Measurements from ENCODE around the gene PON2. TPM values are rescaled to one million over a fixed set of nuclear protein-coding genes. Genes with fewer than 3 reads are reported as not detected.
"Not testable (repeated sequence)": the region's sequence is repeated elsewhere in the genome, so short reads cannot be mapped to it uniquely, and the experiment has no call there.

Gene PON2
- total and polyA plus RNA-seq, 2 donors (not counting 1 experiment from before 2014, with no cell fraction given): 7.5 to 8.3 TPM

GRCh38 chr7:95391761-95392160, 43.1 kb downstream of the PON2 start:
- intact Hi-C loops (cut with micrococcal nuclease): no loop called here
- no peak for DNase-seq
- peaks cover 29% of the 10 kb centered on the region for H3K27me3 Mint-ChIP-seq
- ATAC-seq (ENCODE audit: low read depth): no peak
- no peak for TF ChIP-seq EZH2 (IDR thresholded peaks at IDR 0.05; ENCODE audit: borderline replicate concordance, insufficient read depth, low read depth, low read length, poor library complexity, severe bottlenecking)
- no peak for TF ChIP-seq CTCF (IDR thresholded peaks at IDR 0.05)
- no peak overlapping the region for H3K27ac Mint-ChIP-seq
- Histone ChIP-seq H2AFZ (ENCODE audit: insufficient read depth, low read depth, low read length, poor library complexity, severe bottlenecking) (no peak overlapping the region), H3K4me2 (replicated peaks; ENCODE audit: low read depth, low read length, poor library complexity, severe bottlenecking) (no peak overlapping the region), H3K9me3 (ENCODE audit: control extremely low read depth in 1 of 3, control insufficient read depth in 2 of 3, insufficient read depth in 1 of 3, low read length in 2 of 3) (no peaks in the 10 kb centered on the region), H3K27me3 (replicated peaks in 1 of 4; ENCODE audit: control extremely low read depth in 1 of 4, control insufficient read depth in 3 of 4, insufficient read depth in 4 of 4, low read length in 3 of 4) (peaks cover 0 to 14% (median 10%) of the 10 kb centered on the region in 4 experiments), H3K4me3 (ENCODE audit: control extremely low read depth in 1 of 5, extremely low read depth in 1 of 5, insufficient read depth in 1 of 5, low read depth in 2 of 5, low read length in 4 of 5) (no peak overlapping the region), H3K79me2 (ENCODE audit: control insufficient read depth, insufficient read depth, low read length) (no peaks in the 10 kb centered on the region), H3K36me3 (replicated peaks in 1 of 2; ENCODE audit: control extremely low read depth in 1 of 2, control insufficient read depth in 1 of 2, extremely low read depth in 1 of 2, insufficient read depth in 2 of 2, low read length in 1 of 2) (no peaks in the 10 kb centered on the region), H3K27ac (ENCODE audit: low read length in 2 of 2) (no peak overlapping the region), H3K9ac (ENCODE audit: low read length) (no peak overlapping the region), H3K4me1 (ENCODE audit: control insufficient read depth in 2 of 2, insufficient read depth in 2 of 2, low read length in 2 of 2) (peaks cover 5 to 8% of the 10 kb centered on the region in 2 donors), H4K20me1 (ENCODE audit: control insufficient read depth, insufficient read depth, low read length, poor library complexity, severe bottlenecking) (no peaks in the 10 kb centered on the region)
- POLR2A ChIA-PET: no interaction called here
- WGBS (ENCODE audit: insufficient coverage): no CpG with 5 or more reads among the region's 2 CpGs
- CTCF ChIA-PET: interaction anchor here (0.6 kb wide), 1 partner anchor 93 kb away, joined by 4 read pairs; no protein-coding TSS in a partner anchor
- H3K4me1 Mint-ChIP-seq: no peaks in the 10 kb centered on the region
- H3K4me3 Mint-ChIP-seq: no peak overlapping the region
- H3K9me3 Mint-ChIP-seq (ENCODE audit: insufficient read depth): no peaks in the 10 kb centered on the region

GRCh38 chr7:95389516-95389915, 45.3 kb downstream of the PON2 start:
- intact Hi-C loops (cut with micrococcal nuclease): no loop called here
- H3K9ac ChIP-seq (ENCODE audit: low read length): no peak overlapping the region
- H4K20me1 ChIP-seq (ENCODE audit: control insufficient read depth, insufficient read depth, low read length, poor library complexity, severe bottlenecking): no peaks in the 10 kb centered on the region
- H3K4me3 ChIP-seq (ENCODE audit: control extremely low read depth in 1 of 5, extremely low read depth in 1 of 5, insufficient read depth in 1 of 5, low read depth in 2 of 5, low read length in 4 of 5): no peak overlapping the region
- no peaks in the 10 kb centered on the region for H3K4me1 Mint-ChIP-seq
- ChIA-PET CTCF (no interaction called here), POLR2A (no interaction called here)
- ATAC-seq (ENCODE audit: low read depth) (no peak), DNase-seq (no peak)
- no peak overlapping the region for H3K27ac Mint-ChIP-seq
- H3K9me3 Mint-ChIP-seq (ENCODE audit: insufficient read depth): peaks cover 3% of the 10 kb centered on the region
- no peaks in the 10 kb centered on the region for H3K9me3 ChIP-seq (ENCODE audit: control extremely low read depth in 1 of 3, control insufficient read depth in 2 of 3, insufficient read depth in 1 of 3, low read length in 2 of 3)
- H2AFZ ChIP-seq (ENCODE audit: insufficient read depth, low read depth, low read length, poor library complexity, severe bottlenecking): no peak overlapping the region
- no peak overlapping the region for H3K4me2 ChIP-seq (replicated peaks; ENCODE audit: low read depth, low read length, poor library complexity, severe bottlenecking)
- 96% methylated on average over 4 of the region's 7 CpGs for WGBS (ENCODE audit: insufficient coverage)
- no peaks in the 10 kb centered on the region for H3K36me3 ChIP-seq (replicated peaks in 1 of 2; ENCODE audit: control extremely low read depth in 1 of 2, control insufficient read depth in 1 of 2, extremely low read depth in 1 of 2, insufficient read depth in 2 of 2, low read length in 1 of 2)
- H3K27ac ChIP-seq (ENCODE audit: low read length in 2 of 2): no peak overlapping the region
- peaks cover 0 to 6% (median 2%) of the 10 kb centered on the region in 4 experiments for H3K27me3 ChIP-seq (replicated peaks in 1 of 4; ENCODE audit: control extremely low read depth in 1 of 4, control insufficient read depth in 3 of 4, insufficient read depth in 4 of 4, low read length in 3 of 4)
- H3K79me2 ChIP-seq (ENCODE audit: control insufficient read depth, insufficient read depth, low read length): no peaks in the 10 kb centered on the region
- H3K4me3 Mint-ChIP-seq: no peak overlapping the region
- peaks cover 25% of the 10 kb centered on the region for H3K27me3 Mint-ChIP-seq
- TF ChIP-seq CTCF (IDR thresholded peaks at IDR 0.05): no peak
- no peak for TF ChIP-seq EZH2 (IDR thresholded peaks at IDR 0.05; ENCODE audit: borderline replicate concordance, insufficient read depth, low read depth, low read length, poor library complexity, severe bottlenecking)
- no peaks in the 10 kb centered on the region for H3K4me1 ChIP-seq (ENCODE audit: control insufficient read depth in 2 of 2, insufficient read depth in 2 of 2, low read length in 2 of 2)

- POLR2A ChIA-PET: not testable (repeated sequence)
Observed at GRCh38 chr7:95379457-95379856, 55.4 kb downstream of the PON2 start.

More at GRCh38 chr7:95379457-95379856, 55.4 kb downstream of the PON2 start:
- H3K79me2 ChIP-seq (ENCODE audit: control insufficient read depth, insufficient read depth, low read length); H3K27me3 ChIP-seq (replicated peaks in 1 of 4; ENCODE audit: control extremely low read depth in 1 of 4, control insufficient read depth in 3 of 4, insufficient read depth in 4 of 4, low read length in 3 of 4); H3K27ac Mint-ChIP-seq; H3K36me3 ChIP-seq (replicated peaks in 1 of 2; ENCODE audit: control extremely low read depth in 1 of 2, control insufficient read depth in 1 of 2, extremely low read depth in 1 of 2, insufficient read depth in 2 of 2, low read length in 1 of 2); H4K20me1 ChIP-seq (ENCODE audit: control insufficient read depth, insufficient read depth, low read length, poor library complexity, severe bottlenecking); H3K9me3 Mint-ChIP-seq (ENCODE audit: insufficient read depth); intact Hi-C loops (cut with micrococcal nuclease); H3K9ac ChIP-seq (ENCODE audit: low read length); H3K4me3 ChIP-seq (ENCODE audit: control extremely low read depth in 1 of 5, extremely low read depth in 1 of 5, insufficient read depth in 1 of 5, low read depth in 2 of 5, low read length in 4 of 5); H3K4me1 ChIP-seq (ENCODE audit: control insufficient read depth in 2 of 2, insufficient read depth in 2 of 2, low read length in 2 of 2); ATAC-seq (ENCODE audit: low read depth); CTCF ChIA-PET; H3K27ac ChIP-seq (ENCODE audit: low read length in 2 of 2); H2AFZ ChIP-seq (ENCODE audit: insufficient read depth, low read depth, low read length, poor library complexity, severe bottlenecking); H3K4me1 Mint-ChIP-seq; H3K4me3 Mint-ChIP-seq; H3K4me2 ChIP-seq (replicated peaks; ENCODE audit: low read depth, low read length, poor library complexity, severe bottlenecking); DNase-seq: not testable (repeated sequence)
- peaks cover 21% of the 10 kb centered on the region for H3K27me3 Mint-ChIP-seq
- H3K9me3 ChIP-seq (ENCODE audit: control extremely low read depth in 1 of 3, control insufficient read depth in 2 of 3, insufficient read depth in 1 of 3, low read length in 2 of 3): peaks cover 0 to 19% (median 0%) of the 10 kb centered on the region in 3 donors
- 94% methylated on average over 8 of the region's 10 CpGs for WGBS (ENCODE audit: insufficient coverage)
